ENCODE data around the gene IFIH1. TPM values are rescaled to one million over a fixed set of nuclear protein-coding genes. Genes with fewer than 3 reads are reported as not detected.

Gene IFIH1
- total and polyA plus RNA-seq, 2 of the 8 experiments (the other 6 are each of a cell fraction or from before 2014, with no cell fraction given), result 0.32 to 2.0 TPM

DNA sequence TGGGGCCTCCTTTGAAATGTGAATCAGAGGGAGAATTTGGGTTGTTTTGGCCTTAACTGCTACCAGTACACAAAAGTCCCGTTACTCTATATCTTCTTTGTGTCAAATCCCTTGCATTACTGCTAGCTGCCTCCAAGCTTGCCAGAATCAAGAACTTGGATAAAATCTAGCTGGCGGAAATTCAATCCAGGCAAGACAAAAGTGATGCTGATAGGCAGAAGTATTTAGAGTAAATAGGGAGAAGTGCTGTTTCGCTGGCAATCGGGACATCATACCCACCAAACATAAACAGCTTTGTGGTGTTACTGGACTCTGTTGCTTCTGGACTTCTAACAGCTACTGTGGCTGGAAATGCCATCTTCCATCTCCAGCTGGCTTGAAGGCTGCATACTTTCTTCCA lies 2.5 kb downstream of the IFIH1 start (continued):
- TF ChIP-seq, protein P1, sequence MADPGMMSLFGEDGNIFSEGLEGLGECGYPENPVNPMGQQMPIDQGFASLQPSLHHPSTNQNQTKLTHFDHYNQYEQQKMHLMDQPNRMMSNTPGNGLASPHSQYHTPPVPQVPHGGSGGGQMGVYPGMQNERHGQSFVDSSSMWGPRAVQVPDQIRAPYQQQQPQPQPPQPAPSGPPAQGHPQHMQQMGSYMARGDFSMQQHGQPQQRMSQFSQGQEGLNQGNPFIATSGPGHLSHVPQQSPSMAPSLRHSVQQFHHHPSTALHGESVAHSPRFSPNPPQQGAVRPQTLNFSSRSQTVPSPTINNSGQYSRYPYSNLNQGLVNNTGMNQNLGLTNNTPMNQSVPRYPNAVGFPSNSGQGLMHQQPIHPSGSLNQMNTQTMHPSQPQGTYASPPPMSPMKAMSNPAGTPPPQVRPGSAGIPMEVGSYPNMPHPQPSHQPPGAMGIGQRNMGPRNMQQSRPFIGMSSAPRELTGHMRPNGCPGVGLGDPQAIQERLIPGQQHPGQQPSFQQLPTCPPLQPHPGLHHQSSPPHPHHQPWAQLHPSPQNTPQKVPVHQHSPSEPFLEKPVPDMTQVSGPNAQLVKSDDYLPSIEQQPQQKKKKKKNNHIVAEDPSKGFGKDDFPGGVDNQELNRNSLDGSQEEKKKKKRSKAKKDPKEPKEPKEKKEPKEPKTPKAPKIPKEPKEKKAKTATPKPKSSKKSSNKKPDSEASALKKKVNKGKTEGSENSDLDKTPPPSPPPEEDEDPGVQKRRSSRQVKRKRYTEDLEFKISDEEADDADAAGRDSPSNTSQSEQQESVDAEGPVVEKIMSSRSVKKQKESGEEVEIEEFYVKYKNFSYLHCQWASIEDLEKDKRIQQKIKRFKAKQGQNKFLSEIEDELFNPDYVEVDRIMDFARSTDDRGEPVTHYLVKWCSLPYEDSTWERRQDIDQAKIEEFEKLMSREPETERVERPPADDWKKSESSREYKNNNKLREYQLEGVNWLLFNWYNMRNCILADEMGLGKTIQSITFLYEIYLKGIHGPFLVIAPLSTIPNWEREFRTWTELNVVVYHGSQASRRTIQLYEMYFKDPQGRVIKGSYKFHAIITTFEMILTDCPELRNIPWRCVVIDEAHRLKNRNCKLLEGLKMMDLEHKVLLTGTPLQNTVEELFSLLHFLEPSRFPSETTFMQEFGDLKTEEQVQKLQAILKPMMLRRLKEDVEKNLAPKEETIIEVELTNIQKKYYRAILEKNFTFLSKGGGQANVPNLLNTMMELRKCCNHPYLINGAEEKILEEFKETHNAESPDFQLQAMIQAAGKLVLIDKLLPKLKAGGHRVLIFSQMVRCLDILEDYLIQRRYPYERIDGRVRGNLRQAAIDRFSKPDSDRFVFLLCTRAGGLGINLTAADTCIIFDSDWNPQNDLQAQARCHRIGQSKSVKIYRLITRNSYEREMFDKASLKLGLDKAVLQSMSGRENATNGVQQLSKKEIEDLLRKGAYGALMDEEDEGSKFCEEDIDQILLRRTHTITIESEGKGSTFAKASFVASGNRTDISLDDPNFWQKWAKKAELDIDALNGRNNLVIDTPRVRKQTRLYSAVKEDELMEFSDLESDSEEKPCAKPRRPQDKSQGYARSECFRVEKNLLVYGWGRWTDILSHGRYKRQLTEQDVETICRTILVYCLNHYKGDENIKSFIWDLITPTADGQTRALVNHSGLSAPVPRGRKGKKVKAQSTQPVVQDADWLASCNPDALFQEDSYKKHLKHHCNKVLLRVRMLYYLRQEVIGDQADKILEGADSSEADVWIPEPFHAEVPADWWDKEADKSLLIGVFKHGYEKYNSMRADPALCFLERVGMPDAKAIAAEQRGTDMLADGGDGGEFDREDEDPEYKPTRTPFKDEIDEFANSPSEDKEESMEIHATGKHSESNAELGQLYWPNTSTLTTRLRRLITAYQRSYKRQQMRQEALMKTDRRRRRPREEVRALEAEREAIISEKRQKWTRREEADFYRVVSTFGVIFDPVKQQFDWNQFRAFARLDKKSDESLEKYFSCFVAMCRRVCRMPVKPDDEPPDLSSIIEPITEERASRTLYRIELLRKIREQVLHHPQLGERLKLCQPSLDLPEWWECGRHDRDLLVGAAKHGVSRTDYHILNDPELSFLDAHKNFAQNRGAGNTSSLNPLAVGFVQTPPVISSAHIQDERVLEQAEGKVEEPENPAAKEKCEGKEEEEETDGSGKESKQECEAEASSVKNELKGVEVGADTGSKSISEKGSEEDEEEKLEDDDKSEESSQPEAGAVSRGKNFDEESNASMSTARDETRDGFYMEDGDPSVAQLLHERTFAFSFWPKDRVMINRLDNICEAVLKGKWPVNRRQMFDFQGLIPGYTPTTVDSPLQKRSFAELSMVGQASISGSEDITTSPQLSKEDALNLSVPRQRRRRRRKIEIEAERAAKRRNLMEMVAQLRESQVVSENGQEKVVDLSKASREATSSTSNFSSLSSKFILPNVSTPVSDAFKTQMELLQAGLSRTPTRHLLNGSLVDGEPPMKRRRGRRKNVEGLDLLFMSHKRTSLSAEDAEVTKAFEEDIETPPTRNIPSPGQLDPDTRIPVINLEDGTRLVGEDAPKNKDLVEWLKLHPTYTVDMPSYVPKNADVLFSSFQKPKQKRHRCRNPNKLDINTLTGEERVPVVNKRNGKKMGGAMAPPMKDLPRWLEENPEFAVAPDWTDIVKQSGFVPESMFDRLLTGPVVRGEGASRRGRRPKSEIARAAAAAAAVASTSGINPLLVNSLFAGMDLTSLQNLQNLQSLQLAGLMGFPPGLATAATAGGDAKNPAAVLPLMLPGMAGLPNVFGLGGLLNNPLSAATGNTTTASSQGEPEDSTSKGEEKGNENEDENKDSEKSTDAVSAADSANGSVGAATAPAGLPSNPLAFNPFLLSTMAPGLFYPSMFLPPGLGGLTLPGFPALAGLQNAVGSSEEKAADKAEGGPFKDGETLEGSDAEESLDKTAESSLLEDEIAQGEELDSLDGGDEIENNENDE (IDR thresholded peaks at IDR 0.05; ENCODE audit: insufficient replicate concordance, low read length), result no peak
- TF ChIP-seq, protein P2, sequence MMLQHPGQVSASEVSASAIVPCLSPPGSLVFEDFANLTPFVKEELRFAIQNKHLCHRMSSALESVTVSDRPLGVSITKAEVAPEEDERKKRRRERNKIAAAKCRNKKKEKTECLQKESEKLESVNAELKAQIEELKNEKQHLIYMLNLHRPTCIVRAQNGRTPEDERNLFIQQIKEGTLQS (IDR thresholded peaks at IDR 0.05; ENCODE audit: insufficient read depth, low read depth, low read length), result no peak
- TF ChIP-seq POLR2A (IDR thresholded peaks at IDR 0.05; ENCODE audit: control extremely low read depth in 1 of 2, low read depth in 2 of 2, low read length in 2 of 2) (no peak), RNF2 (IDR thresholded peaks at IDR 0.05; ENCODE audit: borderline replicate concordance, low read depth, low read length, missing control alignments, poor library complexity, severe bottlenecking) (no peak), SIRT6 (IDR thresholded peaks at IDR 0.05; ENCODE audit: low read length) (no peak), SP4 (IDR thresholded peaks at IDR 0.05; ENCODE audit: low read length) (no peak), JUN (IDR thresholded peaks at IDR 0.05; ENCODE audit: low read depth, low read length) (no peak), CBX8 (IDR thresholded peaks at IDR 0.05; ENCODE audit: borderline replicate concordance, low read depth, low read length) (no peak), SP1 (IDR thresholded peaks at IDR 0.05; ENCODE audit: low read depth, low read length) (no peak), RAD21 (IDR thresholded peaks at IDR 0.05 in 1 of 2, conservative IDR thresholded peaks at IDR 0.05 in 1 of 2; ENCODE audit: low read depth in 2 of 2, low read length in 2 of 2) (no peak), GABPA (IDR thresholded peaks at IDR 0.05; ENCODE audit: borderline replicate concordance, insufficient read depth, low read length) (no peak)

All from H1 (cell line).